ENCODE data around the gene LIPH.
"Not testable (repeated sequence)": the region's sequence is repeated elsewhere in the genome, so short reads cannot be mapped to it uniquely, and the experiment has no call there.

Gene LIPH

DNA sequence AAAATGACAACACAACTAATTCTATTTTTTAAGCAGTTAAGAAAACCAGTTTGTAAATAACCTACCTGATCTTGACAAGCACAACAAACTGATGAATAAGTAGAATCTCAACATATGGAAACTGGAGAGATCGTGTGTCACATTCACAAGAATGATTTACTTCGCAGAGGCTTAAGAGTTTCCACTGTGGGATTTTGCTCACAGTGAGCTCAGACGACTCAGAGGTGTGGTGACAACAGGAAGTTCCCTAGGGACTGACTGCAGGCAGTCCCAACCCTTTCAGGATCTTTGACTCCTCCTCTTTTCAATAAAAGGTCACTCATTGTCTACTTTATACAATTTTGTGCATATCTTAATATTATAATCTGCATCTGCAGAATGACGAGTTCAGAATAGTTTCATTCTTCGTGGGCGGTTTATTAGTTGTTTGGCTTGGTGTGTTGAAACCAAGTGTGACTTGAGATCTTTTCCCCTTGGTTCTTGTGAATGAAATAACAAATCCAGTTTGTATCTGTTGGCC, at the start of gene LIPH:
LIPH (minus strand) TSS at position 231 of the 520 bp plus-strand sequence; CDS start at position 114, 117 bp downstream.
- peak in 1 of 2 donors; percentile 18 for DNase-seq (ENCODE audit: low read depth in 2 of 2)

- no peak for DNase-seq (ENCODE audit: low read depth in 2 of 2)
Observed at GRCh38 chr3:185595526-185595925, 43.1 kb upstream of the LIPH start.

GRCh38 chr3:185594073-185594472, 41.7 kb upstream of the LIPH start:
- no peak for DNase-seq (ENCODE audit: low read depth in 2 of 2)

- no peak for DNase-seq (ENCODE audit: low read depth in 2 of 2)
Observed at GRCh38 chr3:185586686-185587039, 34.3 kb upstream of the LIPH start.

DNA sequence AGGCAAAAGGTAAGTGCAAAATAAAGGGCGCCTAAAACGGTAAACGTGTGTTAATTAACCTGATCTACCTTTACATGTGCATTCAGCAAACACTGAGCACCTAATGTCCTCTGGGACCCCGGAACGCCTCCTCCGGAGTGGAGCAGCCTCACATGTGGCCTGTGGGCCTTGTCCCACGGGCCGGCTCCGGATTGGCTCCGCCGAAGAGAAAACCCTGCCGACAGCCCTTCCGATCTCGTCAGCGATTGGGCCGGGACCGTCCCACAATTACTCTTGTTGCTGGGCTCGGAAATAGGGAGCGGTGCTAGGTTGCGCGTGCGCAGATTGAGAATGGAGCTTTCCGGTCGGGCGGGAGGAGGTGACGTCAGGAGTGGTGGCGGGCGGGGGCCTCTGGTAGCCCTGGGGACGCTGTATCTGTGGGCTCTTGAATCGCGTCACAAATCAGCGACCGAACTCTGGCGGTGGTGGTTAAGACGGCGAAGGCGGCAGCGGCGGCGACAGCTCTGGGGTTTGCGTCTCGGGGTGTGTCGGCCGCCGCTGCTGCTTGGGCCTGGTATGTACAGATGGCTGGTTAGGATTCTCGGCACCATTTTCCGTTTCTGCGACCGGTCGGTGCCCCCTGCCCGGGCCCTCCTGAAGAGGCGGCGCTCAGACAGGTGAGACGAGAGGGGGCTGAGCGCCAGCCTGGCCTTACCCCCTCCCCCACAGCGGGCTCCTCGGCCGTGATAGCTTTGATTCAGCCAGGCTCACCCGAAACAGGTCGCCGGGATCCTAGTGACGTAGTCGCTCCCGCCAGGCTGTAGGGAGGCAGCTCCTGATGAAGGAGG, 33.7 kb upstream of the LIPH start, which contains the start of gene SENP2:
SENP2 (plus strand) TSS at position 437 of the 827 bp plus-strand sequence; CDS start at position 556, 119 bp downstream.
- DNase-seq (ENCODE audit: low read depth in 2 of 2): peak; percentile 99

DNA sequence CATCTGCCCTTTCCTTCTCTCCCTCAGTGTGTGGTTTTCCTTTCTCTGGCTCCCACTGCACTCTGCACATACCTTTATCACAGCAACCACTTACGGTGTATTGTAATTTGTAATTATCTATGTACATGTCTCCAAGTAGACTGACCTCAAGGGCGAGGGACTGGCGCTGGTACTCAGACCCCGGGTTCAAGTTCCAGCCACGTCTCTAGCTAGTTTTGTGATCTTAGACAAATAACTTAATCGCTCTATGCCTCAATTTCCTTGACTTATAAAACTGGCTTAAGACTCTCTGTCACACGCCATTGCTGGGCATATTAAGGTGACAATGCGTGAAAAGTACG, 33.1 kb upstream of the LIPH start:
- no peak for DNase-seq (ENCODE audit: low read depth in 2 of 2)

GRCh38 chr3:185584686-185585085, 32.3 kb upstream of the LIPH start:
- no peak for DNase-seq (ENCODE audit: low read depth in 2 of 2)

GRCh38 chr3:185583925-185584324, 31.5 kb upstream of the LIPH start:
- no peak for DNase-seq (ENCODE audit: low read depth in 2 of 2)

DNA sequence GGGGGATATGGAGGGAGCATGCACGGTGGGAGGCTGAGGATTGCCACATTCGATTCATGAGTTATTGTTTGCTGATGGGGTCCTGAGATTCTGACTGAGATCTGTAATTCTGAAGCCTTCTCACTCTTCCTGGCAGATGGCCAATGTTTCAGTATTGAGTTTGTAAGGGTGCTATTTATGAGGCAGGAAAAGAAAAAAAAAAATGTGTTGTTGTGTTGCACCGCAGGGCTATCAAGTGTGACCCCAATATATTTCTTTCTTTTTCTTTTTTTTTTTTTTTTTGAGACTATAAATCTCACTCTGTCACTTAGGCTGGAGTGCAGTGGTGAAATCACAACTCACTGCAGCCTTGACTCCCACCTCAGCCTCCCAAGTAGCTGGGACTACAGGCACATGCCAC, 30.5 kb upstream of the LIPH start:
- DNase-seq (ENCODE audit: low read depth in 2 of 2): no peak

DNA sequence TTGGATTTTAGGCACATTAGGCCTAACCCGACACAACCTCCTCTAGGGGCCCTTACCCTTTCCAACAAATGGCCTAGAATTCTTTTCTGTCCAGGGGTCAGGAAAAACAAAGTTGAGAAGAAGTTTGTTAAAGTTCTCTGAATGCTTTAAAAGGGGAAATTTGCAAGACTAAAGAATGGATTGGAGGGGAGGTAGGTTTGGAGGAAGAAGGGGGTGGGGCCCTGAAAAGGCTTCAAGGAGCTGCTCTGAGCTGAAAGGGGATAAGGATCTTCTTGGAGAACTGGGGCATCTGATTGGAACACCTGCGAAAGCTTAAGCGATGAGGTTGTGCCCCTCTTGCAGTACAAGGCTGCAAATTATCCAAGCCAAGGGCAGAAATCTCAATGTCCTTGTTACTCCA, 29.8 kb upstream of the LIPH start:
- DNase-seq (ENCODE audit: low read depth in 2 of 2): no peak

DNA sequence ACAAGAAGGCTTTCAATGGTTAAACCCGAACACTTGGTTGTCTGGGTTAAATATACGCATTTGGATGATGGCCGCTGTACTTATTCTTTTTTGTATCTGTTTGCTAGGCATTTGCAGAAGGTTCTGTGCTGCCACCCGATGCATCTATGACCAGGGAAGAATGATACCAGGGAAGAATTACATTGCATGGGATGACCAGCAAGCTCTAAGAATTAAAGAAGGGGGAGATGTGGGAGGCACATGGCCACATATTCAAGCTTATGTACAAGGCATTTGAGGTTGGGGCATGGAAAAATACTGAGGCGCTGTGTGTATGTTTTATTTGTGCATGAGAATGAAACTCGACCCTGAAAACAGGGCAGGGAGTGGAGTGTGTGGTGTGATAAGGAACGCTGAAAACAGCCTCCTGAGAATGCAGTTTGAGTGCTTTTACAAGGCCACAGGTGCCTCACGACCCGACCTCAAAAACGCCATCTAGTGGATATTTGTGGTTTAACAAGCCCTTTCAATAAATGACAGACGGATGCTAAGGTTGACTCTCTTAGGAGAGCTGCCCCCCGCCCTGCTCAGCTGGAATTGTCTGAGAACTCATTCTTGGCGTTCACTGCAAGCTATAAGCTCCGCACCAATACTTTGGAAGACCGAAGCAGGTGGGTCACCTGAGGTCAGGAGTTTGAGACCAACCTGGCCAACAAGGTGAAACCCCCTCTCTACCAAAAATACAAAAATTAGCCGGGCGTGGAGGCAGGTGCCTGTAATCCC, 22.9 kb upstream of the LIPH start:
- not testable (repeated sequence) for DNase-seq (ENCODE audit: low read depth in 2 of 2)

- no peak for DNase-seq (ENCODE audit: low read depth in 2 of 2)
Observed at GRCh38 chr3:185572183-185572582, 19.8 kb upstream of the LIPH start.

GRCh38 chr3:185561958-185562357, 9.6 kb upstream of the LIPH start:
- DNase-seq (ENCODE audit: low read depth in 2 of 2): no peak

DNA sequence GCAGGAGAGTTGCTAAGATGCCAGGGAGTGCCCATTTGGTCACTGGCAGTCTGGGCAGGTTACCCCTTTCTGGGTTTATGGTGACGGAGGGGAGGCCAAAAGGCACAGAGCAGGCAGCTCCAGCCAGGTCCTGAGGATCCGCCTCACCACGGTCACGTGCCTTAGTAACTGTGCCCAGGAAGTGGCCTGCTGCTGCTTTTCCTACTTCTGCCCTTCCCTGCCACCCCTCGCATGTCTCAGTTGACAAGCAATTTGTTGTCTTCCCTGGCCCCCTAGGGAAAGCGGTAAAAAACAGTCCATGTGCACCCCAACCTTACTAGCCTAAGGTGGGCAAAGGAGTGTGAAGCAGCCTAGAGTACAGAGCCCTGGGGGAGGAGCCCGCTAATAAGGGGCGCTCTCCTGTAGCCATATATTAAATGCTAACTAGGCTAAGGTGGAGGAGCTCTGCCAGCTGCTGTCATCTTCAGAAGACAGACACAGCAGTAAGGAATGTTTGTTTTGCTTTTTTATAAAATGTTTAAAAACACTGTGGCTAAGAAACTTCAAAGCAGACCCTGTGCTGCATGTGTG, 9.1 kb upstream of the LIPH start:
- no peak for DNase-seq (ENCODE audit: low read depth in 2 of 2)

DNA sequence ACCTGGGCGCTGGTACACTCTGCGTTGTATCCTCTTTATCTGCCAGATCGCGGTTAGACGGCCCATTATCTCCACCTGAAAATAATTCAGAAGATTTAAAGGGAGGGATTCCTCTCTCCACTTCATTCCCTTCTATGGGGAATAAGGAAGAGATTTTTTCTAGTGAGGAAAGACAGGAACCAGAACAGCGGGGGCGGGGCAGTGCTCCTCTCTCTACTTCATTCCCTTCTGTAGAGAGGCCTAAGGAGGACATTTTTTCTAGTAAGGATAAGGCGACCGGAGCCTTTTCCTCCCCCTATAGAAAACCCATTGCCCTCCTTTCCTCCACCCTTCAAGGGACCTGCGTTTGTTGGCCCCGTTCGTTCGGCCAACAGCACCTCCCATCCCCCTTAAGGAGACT, 8.3 kb upstream of the LIPH start:
- no peak for DNase-seq (ENCODE audit: low read depth in 2 of 2)

DNA sequence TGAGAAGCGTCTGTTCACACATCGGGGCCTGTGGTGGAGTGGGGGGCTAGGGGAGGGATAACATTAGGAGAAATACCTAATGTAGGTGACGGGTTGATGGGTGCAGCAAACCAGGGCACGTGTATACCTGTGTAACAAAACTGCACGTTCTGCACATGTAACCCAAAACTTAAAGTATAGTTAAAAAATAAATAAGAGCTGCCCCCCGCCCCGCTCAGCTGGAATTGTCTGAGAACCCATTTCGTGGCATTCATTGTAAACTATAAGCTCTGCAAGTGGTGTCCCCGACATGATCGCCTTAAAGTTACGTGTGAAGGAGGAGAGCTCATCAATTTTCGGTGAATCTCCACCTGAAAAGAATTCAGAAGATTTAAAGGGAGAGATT, 7.3 kb upstream of the LIPH start:
- DNase-seq (ENCODE audit: low read depth in 2 of 2): no peak

DNA sequence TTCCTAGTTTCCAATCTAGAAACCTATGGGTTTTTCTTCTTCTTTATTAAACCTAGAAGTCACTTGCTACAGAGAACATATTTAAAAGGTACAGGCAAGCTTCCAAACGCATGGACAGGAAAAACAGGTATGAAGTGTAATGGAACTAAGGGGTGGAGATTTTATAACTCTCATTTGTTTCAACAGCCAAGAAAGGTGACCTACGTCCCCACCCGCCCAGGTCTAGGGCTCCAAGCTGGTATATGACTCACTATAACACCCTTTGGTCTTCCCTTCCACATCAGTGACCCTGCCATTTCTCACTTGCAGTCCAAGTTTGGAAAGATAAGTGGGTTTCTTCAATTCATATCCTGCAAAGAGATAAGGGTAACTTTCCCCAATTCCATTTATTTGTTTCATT, 6.0 kb upstream of the LIPH start:
- no peak for DNase-seq (ENCODE audit: low read depth in 2 of 2)

DNA sequence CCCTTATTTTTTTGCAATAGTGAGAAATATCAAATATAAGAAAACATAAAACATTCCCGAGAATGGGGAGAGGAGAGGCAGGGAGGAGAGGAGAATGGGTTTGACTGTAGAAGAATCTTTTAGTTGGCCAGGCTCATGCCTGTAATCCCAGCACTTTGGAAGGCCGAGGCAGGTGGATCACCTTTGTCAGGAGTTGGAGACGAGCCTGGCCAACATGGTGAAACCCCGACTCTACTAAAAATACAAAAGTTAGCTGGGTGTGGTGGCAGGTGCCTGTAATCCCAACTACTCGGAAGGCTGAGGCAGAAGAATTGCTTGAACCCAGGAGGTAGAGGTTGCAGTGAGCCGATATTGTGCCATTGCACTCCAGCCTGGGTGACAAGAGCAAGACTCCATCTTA, 4.3 kb upstream of the LIPH start:
- not testable (repeated sequence) for DNase-seq (ENCODE audit: low read depth in 2 of 2)

DNA sequence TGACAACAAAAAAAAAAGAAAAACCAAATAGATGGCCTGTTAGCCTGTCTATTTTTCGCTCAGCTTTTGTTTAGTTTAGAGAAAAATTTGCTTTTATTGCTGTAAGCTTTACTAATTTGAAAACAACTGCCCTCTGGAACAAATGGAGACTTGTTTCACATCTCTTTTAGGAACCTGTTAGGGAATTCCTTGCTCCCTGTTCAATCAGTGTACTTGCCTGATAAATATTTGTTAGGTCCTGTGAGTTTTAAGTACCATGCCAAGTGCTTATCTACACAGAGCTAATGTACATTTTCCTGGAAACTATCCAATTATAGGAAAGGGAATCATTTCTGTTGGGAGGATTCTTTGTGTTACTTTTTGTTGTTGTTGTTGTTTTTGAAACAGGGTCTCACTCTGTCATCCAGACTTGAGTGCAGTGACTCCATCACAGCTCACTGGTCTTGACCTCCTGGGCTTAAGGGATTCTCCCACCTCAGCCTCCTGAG, 3.5 kb upstream of the LIPH start:
- no peak for DNase-seq (ENCODE audit: low read depth in 2 of 2)

- DNase-seq (ENCODE audit: low read depth in 2 of 2): no peak
Observed at GRCh38 chr3:185555101-185555501, 2.7 kb upstream of the LIPH start.

GRCh38 chr3:185549651-185550111, 2.7 kb downstream of the LIPH start:
- no peak for DNase-seq (ENCODE audit: low read depth in 2 of 2)

- DNase-seq (ENCODE audit: low read depth in 2 of 2): no peak
Observed at GRCh38 chr3:185549122-185549521, 3.3 kb downstream of the LIPH start.

Data from stimulated activated CD8-positive, alpha-beta memory T cell treated with anti-CD3 and anti-CD28 coated beads, Interleukin-15, amount 100 ng/mL, for 4 hours (primary cell).